ENCODE measurements around the gene MAN2B1. TPM values are rescaled to one million over a fixed set of nuclear protein-coding genes. Genes with fewer than 3 reads are reported as not detected.

MAN2B1 gene
- 56.2 and 63.1 TPM in 2 replicates for total RNA-seq

GRCh38 chr19:12666265-12667048 is at the start of gene MAN2B1, which contains the start of gene WDR83:
Gene MAN2B1 (minus strand): TSS chr19:12666742. CDS start chr19:12666701, 41 bp downstream.
Gene WDR83 (plus strand): TSS chr19:12666807. CDS start chr19:12669791, 2,984 bp downstream.

GRCh38 chr19:12696366-12697335 is 30.1 kb upstream of the MAN2B1 start, which contains the start of gene FBXW9:
Gene FBXW9 (minus strand): TSS chr19:12696631. CDS start chr19:12696581, 50 bp downstream.

GRCh38 chr19:12687496-12688196 is 21.1 kb upstream of the MAN2B1 start, which contains the start of gene GNG14:
Gene GNG14 (plus strand): TSS chr19:12687998. CDS start chr19:12688049, 51 bp downstream.

GRCh38 chr19:12681074-12681987 is 14.8 kb upstream of the MAN2B1 start, which contains the start of gene DHPS:
Gene DHPS (minus strand): TSS chr19:12681880. CDS start chr19:12681766, 114 bp downstream.

GRCh38 chr19:12610540-12611360 is 55.8 kb downstream of the MAN2B1 start, which contains the start of the genes ZNF490 and ZNF791:
Gene ZNF490 (minus strand): TSS chr19:12610813. CDS start chr19:12610680, 133 bp downstream.
Gene ZNF791 (plus strand): TSS chr19:12610920. CDS start chr19:12611080, 160 bp downstream.

Other genes with a start within 250 kb of the MAN2B1 start
- under 0.01 and 0.35 TPM in 2 replicates for gene ZNF443, start 225.7 kb downstream of the MAN2B1 start, total RNA-seq
- 0.71 and 1.7 TPM in 2 replicates for gene ZNF709, start 181.9 kb downstream of the MAN2B1 start, total RNA-seq
- gene ZNF564, start 115.3 kb downstream of the MAN2B1 start, total RNA-seq, result 2.3 and 3.5 TPM in 2 replicates
- 2.3 and 6.4 TPM in 2 replicates for gene ZNF490, start 55.9 kb downstream of the MAN2B1 start, total RNA-seq
- 5.2 and 9.7 TPM in 2 replicates for gene ZNF791, start 55.8 kb downstream of the MAN2B1 start, total RNA-seq
- 5.3 and 15.0 TPM in 2 replicates for gene WDR83, start 65 bp upstream of the MAN2B1 start, total RNA-seq
- gene DHPS, start 15.1 kb upstream of the MAN2B1 start, total RNA-seq, result 65.9 and 89.4 TPM in 2 replicates
- gene GNG14, start 21.3 kb upstream of the MAN2B1 start, total RNA-seq, result not detected in 2 replicates
- 14.7 and 16.5 TPM in 2 replicates for gene FBXW9, start 29.9 kb upstream of the MAN2B1 start, total RNA-seq
- 14.7 and 26.2 TPM in 2 replicates for gene TNPO2, start 57.2 kb upstream of the MAN2B1 start, total RNA-seq
- 283 and 329 TPM in 2 replicates for gene TRIR, start 67.9 kb upstream of the MAN2B1 start, total RNA-seq
- 142 and 166 TPM in 2 replicates for gene GET3, start 70.8 kb upstream of the MAN2B1 start, total RNA-seq
- not detected in 2 replicates for gene BEST2, start 85.0 kb upstream of the MAN2B1 start, total RNA-seq
- gene HOOK2, start 108.8 kb upstream of the MAN2B1 start, total RNA-seq, result 5.8 and 11.9 TPM in 2 replicates
- 102 and 121 TPM in 2 replicates for gene JUNB, start 124.7 kb upstream of the MAN2B1 start, total RNA-seq
- gene PRDX2, start 135.1 kb upstream of the MAN2B1 start, total RNA-seq, result 379 and 428 TPM in 2 replicates
- gene THSD8, start 135.3 kb upstream of the MAN2B1 start, total RNA-seq, result not detected in 2 replicates
- gene RNASEH2A, start 139.8 kb upstream of the MAN2B1 start, total RNA-seq, result 34.2 and 53.0 TPM in 2 replicates
- gene RTBDN, start 167.8 kb upstream of the MAN2B1 start, total RNA-seq, result not detected in 2 replicates
- 1.2 and 1.4 TPM in 2 replicates for gene MAST1, start 171.8 kb upstream of the MAN2B1 start, total RNA-seq
- gene DNASE2, start 214.7 kb upstream of the MAN2B1 start, total RNA-seq, result 32.3 and 41.8 TPM in 2 replicates
- not detected in 2 replicates for gene KLF1, start 220.5 kb upstream of the MAN2B1 start, total RNA-seq
- 50.3 and 51.9 TPM in 2 replicates for gene GCDH, start 224.4 kb upstream of the MAN2B1 start, total RNA-seq